HG03025 (cell line): ENCODE measurements around the gene CADM1.

Experiments used
- ATAC-seq: cut with Tn5 transposase; IDR thresholded peaks from one replicate; pipeline ENCODE4 v1.9.1; 2021; ENCODE audit warnings: mild to moderate bottlenecking, moderate library complexity; ENCODE audit not compliant: unreplicated experiment, low FRiP score

CADM1 gene

DNA sequence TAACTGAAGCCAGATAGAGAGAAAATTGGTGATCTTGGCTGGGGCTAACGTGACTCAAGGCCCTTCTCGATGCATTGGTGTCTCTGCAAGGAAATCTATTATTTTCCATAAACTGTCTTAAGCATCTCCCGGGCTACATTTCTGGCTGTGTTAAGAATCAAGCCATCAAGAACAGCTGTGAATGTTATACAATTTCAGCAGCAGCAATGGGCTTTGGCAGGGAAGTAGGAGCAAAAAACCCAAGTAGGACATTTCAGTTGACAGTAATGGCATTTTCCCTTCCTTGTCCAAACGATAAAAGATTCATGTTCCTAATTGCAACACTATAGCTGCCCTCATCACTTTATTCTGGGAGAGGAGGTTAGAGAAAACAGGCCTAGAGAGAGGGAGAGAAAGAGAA lies 335.0 kb downstream of the CADM1 start:
- ATAC-seq, result no peak

DNA sequence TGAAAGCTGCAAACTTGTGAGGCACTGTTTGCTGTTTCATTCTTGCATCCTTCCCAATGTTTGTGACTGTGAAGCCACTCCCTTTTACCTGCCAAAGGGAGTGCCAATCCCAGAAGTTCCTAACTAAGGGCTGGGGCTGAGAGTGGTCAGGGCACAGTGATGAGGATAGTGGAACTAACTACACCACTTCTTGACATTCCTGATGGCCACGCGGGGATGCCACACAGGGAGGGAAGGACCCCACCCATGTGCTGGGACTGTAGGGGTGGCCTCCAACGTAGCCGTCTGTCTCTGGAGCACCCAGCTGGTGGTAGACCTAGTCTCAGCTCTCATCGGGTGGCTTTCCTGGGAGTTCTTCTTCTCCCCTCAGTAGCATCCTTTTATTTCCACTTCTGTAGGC lies 335.5 kb downstream of the CADM1 start:
- no peak for ATAC-seq

DNA sequence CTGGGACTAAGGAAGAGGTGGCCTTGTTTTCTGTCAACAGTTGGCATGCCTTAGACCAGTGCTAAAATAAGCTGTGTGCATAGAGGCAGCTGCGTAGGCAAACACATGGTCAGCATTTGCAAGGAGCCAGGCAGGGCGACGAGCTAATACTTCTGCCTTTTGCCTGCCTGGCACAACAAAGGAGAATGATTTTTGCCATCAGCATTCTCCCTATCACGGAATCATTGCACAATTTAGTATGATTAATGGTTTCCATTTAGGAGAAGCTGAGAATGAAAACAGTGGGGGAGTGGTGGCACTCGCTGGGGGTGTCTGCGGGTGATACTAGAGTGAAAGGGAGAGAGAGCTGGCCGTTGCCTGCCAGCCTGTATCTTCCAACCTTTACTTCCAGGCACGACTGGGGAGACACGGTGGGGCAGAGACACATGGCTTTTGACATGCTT lies 336.0 kb downstream of the CADM1 start:
- no peak for ATAC-seq

DNA sequence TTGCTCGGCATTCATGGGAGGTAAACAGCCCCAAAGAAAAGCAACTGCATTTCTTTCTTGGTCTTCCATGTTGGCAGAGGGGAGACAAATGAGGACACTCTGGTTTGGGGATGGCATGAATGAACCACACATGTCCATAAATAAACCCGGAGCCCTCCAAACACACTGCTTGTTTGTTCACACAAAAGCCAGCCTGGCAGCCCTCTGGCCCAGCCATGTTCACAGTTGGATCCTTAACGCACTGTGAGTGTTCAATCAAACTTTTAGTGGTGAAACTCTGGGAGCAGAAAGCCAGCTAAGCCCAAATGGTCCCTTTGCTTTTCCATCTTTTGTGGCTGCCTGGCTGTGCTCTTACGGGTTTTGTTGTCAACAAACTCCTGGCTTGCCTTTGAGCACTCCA lies 336.8 kb downstream of the CADM1 start:
- ATAC-seq, result no peak

DNA sequence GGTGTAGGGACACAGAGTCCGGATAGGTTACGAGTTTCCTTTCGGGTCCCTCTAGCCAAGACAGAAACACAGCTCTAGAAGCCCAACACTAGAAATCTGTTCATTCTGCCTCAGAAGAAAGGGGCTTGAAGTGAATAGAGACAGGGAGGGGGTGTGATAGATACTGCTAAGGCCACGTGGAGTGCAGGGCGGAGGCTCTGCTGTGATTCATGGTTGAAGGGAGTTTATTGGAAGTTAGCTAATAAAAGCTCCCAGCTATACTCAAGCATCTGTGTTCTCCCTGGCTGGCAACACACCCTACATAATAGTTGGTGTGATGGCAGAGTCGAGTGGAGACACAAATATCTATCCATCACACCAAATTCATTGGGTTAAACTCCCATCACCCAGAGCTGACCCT lies 337.4 kb downstream of the CADM1 start:
- ATAC-seq, result no peak

DNA sequence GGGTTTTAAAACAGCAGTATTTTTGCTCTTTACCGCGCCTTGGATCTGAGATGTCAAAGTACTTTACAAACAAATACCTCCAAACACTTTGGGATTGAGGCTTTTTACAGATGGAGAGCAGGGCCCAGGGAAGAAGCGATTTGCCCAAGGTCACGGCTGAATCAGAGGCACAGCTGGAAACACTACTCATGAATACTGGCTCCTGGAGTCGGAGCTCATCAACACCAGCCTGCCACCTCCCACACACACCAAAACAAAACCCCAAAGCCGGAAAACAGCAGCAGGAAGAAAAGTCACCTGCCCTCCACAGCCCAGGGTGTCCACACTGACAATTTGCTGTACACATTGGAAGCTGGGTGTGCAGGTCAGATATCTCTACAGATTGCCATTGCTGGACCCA lies 339.4 kb downstream of the CADM1 start:
- ATAC-seq, result no peak

DNA sequence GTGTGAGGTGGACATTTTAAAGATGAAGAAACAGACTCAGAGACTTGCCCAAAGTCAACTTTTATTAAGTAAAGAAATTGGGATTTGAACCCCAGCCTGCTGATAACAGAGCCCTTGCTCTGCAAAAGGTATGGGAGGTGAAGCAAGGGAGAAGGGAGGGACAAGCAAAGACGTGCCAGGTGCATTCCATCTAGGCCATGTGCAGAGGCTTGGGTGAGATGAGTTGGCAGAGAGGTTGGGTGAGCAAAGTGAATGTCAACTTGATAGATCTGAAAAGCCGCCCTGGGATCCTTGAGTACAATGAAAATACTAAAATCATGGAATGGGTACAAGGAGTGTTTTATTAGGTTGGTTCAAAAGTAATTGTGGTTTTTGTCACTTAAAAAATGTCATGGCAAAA lies 341.3 kb downstream of the CADM1 start:
- ATAC-seq, result no peak

DNA sequence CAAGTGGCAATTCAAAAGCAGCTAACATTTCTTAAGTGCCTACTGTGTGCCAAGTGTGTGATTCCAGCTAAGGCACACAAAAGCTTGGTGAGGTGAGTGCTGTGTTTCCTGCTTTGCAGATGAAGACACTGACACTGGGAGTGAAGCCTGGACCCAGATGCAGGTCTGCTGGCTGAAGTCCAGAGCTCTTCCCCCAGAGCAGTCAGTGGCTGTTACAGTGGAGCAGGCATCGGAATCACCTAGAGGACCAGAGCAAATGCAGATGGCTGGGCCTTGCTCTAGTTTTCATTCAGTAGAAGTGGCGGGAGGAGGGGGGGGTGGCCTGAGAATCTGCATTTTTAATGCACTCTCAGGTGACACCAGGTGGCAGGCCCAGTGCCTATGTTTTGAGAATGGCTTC lies 342.3 kb downstream of the CADM1 start:
- no peak for ATAC-seq

DNA sequence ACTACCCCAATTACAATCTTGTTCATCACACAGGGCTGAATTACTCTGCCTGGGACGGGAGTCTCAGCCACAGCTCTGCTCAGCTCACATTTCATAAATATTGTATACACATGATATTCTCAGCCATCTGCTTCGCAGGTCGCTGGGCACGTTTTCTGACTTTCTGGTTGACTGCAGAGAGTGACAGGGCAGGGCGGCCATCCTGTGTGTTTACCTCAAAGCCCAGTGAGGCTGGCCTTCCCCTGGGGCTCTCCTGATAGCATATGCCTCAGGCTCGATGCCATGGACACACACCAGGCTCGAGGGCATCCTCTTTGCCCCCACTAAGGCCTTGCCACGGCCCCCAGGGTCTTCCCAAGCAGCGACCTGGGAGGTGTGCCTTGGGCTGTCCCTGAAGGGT lies 345.0 kb downstream of the CADM1 start:
- ATAC-seq, result no peak

DNA sequence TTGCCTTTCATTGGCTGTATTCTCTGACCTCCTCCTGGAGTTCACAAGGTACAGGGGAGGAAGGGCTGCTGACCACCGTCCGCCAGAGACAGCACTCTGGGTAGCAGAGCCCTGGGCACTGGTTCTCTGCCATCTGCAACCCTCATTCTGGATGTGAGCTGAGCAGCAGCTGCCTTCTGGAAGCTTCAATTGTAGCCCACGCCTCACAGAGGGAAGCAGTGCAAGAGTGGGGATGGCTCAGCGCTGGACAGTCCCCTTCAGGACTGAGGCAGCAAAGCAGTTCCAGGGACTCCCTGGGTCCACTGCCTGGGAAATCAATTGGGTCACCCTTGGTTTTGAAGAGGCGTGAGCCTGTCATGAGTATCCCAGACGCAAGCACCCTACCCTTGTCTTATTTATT lies 346.2 kb downstream of the CADM1 start:
- ATAC-seq, result no peak

DNA sequence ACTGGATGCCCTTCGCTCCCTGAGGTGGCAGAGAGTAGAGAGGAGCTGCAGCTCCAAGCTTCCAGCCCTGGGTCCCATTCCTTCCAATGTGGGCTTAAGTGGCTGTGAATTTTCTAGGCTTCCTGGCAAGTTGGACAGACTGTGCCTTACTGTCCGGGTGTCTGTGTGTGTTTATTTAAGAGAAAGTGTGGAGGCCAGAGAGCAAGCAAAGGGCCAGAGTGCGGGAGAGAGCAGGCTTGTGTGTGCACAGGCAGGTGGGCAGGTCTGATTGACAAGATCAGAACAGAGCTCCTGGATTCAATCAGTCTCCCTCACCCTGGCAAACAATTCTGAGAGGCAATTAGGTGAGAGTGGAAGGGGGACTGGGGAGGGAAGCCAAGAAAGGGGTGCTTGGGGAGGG lies 347.0 kb downstream of the CADM1 start:
- ATAC-seq, result no peak

DNA sequence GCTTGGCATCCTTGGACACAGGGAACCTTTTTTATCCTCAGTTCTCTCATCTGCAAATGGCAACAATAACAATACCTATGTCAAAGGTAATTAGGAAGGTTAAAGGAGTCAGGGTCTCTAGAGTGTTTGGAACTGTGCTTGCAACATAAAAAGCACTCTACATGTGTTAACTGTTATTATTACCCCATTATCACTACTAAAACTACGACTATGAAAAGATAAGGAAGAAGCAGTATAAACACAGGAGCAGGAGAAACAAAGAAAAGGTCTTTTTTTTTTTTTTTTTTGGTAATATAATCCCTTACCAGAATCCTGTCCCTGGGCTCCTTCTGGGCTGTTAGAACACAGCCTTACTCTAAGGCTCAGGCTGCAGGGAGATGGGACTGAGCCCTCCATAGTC lies 348.2 kb downstream of the CADM1 start:
- no peak for ATAC-seq

DNA sequence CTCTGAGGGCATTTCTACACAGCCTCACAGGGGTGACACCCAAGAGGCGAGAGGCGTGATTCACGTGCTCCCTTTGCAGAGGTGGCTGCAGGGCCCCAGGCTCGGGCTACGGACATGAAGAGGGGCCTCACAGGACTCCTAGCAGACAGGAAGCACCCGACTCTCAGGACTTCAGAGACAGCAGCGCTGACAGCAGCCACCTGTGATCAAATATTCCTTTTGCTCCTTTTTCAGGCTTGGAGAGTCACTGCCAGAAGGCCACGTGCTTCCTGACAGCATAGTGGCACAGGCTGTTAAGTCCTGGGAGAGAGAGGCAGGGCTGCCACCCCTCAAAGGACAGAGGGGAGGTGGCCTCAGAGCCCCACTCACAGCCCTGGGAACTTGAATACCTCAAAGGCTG lies 348.9 kb downstream of the CADM1 start:
- no peak for ATAC-seq

DNA sequence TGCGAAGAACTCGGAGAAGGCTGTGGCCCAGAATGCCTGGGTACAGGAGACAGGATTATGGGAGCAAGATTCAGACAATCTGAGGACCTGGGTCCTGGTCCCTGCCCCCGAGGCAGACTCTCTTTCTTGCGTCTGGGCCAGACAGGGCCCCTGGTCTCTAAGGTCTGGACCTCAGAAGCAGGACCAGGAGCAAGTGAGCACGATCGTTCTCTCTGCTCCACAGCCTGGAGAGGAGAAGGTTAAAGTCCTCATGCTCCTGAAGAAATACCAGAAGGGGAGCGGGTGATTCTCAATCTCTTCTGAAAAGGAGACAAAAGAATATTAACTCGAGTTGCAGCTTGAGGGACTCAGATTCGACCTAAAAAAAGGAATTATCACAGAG lies 349.9 kb downstream of the CADM1 start:
- ATAC-seq, result no peak

DNA sequence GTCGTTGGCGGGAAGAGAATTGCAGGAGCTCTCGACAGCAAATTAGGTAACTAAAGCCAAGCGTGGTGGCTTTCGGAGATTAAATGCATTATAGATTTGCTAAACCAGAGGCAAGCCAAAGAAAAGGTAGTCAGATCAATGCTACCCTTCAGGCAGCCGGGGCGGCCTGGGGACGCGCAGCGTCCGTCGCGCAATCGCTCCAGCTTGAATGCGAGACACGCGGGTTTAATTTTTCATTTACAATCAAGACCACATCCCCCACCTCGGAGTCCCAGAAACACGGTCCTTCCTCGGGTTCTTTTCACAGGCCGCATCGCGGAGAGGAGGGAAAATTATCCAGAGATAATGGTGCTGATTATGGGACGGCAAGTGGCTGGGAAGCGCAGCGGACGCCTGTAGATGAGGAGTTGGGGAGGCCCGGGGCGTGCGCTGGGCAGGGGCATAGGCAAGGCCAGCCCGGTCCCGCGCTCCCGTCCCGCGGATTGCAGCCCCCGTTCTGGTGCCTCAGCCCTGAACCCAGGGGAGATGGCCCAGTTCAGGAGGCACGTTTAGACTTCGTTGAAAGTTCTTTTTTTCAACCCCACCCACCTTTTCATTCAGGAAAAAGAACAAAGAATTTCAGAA lies 350.4 kb downstream of the CADM1 start:
- no peak for ATAC-seq

DNA sequence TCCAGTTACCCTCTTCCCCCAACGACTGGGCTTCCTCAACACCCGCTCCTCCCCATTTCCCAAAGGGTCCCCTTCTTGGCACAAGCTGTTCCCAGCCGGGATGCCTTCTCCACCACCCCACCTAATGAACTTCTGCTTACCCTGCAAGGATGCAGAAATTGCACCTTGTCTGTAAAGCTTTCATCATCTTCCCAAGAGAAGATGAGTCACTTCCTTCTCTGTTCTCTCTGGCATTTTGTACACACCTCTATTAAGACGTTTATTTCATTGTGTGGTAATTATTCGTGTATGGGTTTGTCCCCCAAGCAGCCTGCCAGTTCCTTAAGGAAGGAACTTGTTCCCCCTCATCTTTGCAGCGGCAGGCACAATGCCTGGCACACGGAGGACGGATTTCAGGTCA lies 351.1 kb downstream of the CADM1 start:
- ATAC-seq, result no peak

DNA sequence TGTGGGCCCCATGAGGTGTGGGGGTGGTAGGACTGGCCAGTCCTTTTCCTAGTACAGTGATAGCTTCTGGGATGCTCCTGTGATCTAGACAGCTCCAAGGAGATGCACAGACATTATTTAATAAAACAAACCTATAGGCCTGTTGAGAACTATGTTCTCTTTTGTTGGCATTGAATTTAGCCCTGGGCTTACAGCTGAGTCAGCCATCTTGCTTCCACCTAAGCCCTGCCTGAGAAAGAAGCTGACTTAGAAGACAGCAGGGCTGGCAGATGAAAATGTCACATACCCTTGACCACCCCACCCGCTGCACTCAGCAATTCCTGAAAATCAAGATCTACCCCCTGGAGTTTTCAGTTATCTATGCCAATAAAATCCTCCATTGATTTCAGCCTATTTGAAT lies 353.2 kb downstream of the CADM1 start:
- ATAC-seq, result no peak

DNA sequence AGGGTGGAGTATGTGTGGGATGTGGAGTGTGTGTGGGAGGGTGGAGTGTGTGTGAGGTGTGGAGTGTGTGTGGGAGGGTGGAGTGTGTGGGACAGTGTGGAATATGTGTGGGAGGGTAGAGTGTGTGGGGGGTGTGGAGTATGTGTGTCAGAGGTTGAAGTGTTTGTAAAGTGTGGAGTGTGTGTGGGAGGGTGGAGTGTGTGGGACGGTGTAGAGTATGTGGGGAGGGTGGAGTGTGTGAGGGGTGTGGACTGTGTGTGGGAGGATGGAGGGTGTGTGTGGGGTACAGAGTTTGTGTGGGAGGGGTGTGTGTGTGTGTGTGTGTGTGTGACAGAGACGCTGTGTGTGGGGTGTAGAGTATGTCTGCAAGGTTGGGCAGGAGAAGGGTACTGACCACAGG lies 355.5 kb downstream of the CADM1 start:
- ATAC-seq, result no peak

DNA sequence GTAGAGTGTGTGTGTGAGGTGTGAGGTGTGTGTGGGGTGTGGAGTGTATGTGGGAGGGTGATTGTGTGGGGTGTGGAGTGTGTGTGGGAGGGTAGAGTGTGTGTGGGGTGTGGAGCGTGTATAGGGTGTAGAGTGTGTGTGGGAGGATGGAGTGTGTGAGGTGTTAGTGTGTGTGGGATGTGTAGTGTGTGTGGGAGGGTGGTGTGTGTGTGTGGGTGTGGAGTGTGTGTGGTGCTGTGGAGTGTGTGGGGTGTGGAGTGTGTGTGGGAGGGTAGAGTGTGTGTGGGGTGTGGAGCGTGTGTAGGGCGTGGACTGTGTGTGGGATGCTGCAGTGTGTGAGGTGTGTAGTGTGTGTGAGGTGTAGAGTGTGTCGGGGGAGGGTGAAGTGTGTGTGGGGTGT lies 356.1 kb downstream of the CADM1 start:
- ATAC-seq, result no peak

DNA sequence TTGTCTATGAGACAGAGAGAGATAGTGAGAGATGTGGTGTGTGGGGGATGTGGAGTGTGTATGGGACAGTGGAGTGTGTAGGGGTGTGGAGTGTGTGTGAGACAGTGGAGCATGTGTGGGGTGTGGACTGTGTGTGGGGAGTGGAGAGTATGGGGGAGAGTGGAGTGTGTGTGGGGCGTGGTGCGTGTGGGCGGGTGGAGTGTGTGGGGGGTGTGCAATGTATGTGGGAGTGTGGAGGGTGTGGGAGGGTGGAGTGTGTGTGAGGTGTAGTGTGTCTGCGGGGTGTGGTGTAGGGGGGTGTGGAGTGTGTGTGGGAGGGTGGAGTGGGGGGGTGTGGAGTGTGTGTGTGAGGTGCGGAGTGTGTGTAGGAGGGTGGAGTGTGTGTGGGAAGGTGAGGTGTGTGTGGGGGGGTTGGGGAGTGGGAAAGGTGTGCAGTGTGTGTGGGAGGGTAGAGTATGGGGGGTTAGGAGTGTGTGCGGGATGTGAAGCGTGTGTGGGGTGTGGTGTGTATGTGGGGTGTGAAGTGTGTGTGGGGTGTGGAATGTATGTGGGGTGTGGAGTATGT lies 356.9 kb downstream of the CADM1 start:
- ATAC-seq, result no peak

DNA sequence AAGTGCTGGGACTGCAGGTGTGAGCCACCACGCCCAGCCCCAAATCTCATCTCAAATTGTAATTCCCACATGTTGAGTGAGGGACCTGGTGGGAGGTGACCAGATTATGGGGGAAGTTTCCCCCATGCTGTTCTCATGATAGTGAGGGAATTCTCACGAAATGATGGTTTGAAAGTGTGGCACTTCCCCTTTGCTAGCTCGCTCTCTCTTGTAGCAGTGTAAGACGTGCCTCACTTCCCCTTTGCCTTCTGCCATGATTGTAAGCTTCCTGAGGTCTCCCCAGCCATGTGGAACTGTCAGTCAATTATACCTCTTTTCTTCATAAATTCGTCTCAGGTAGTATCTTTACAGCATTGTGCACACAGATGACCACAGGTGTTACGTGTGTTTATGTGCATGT lies 357.8 kb downstream of the CADM1 start:
- no peak for ATAC-seq

DNA sequence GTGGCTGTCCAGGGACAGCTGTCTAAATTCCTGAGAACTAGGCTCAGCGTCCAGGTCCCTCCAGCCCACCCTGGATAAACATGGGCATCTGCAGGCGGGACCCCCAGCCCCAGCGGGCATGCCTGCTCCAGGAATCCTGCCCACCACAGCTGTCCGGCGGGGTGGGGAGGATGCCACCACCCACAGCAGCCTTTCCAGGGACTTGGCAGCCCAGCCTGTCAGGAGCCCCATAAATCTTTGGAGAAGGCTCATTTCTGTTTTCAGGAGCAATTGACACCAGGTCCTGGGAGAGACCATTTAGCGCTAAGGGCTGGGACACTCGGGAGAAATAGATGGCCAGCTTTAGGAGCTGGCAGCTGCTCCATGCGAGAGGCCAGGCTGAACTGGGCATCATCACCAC lies 358.9 kb downstream of the CADM1 start:
- no peak for ATAC-seq

DNA sequence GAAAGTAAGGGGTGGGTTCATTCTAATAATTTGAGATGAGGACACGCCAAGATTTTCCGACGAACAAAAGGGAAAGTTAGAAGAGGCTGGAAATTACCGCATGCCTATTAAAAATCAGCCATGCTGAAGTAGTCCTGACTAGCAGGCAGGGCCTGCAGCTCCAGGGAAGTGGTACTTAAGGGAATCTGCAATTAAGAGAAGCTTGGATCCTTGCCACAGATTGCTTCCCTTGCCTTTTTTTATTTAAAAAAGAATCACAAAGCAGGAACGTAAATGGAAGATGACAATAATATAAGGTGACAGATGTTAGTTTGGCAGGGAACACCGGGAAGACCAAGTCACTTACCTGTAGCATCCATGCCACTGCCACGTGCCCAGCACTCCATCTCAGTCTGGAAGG lies 359.3 kb downstream of the CADM1 start:
- ATAC-seq, result no peak
